ENCODE data around the gene GAPDHS. TPM values are rescaled to one million over a fixed set of nuclear protein-coding genes. Genes with fewer than 3 reads are reported as not detected.

Gene GAPDHS
- total and polyA plus RNA-seq, 2 of the 4 experiments (the other 2 are of a cell fraction), result not detected

DNA sequence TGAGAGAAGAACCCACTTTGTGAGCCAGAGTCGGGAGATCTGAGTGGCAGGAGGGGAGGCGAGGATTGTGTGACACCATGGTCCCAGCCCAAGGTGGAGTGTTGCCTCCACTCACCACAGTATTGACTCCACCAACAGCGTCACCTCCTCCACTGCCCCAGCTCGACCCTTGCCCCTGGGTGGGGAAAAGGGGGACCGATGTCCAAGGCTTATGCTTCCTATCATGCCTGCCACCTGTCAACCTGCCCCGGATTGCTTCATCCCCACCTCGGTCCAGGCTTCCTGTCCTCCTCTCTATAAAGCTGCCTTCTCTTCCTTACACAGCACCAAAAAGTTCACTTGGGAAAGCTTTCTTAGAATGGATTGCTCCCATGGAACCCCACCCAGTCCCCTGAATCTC, 27.2 kb upstream of the GAPDHS start:
- Histone ChIP-seq H2AK9ac (replicated peaks; ENCODE audit: low read depth, low read length, poor library complexity) (no peak overlapping the region), H3K79me1 (ENCODE audit: low read depth in 1 of 2, low read length in 2 of 2) (no peaks in the 10 kb centered on the region), H2BK120ac (ENCODE audit: low read depth, low read length) (no peak overlapping the region), H3K14ac (replicated peaks; ENCODE audit: low read depth, low read length) (no peak overlapping the region), H3K56ac (ENCODE audit: extremely low read depth, insufficient read depth, low read length) (no peak overlapping the region), H3K27ac (ENCODE audit: insufficient read depth, low read length) (no peak overlapping the region), H3K36me3 (ENCODE audit: control insufficient read depth, insufficient read depth, low read length) (no peaks in the 10 kb centered on the region), H3K27me3 (ENCODE audit: control insufficient read depth, insufficient read depth, low read length) (peaks cover 68% of the 10 kb centered on the region), H3K4me3 (ENCODE audit: insufficient read depth, low read depth, low read length) (no peak overlapping the region), H3K23ac (ENCODE audit: low read depth, low read length) (no peak overlapping the region), H3K18ac (ENCODE audit: low read depth, low read length) (no peak overlapping the region), H2AK5ac (ENCODE audit: low read depth, low read length) (no peak overlapping the region), H3K4me2 (ENCODE audit: low read depth, low read length) (no peak overlapping the region), H3K9ac (ENCODE audit: low read depth, low read length) (no peak overlapping the region), H2AFZ (replicated peaks; ENCODE audit: low read length, poor library complexity) (no peak overlapping the region), H2BK5ac (ENCODE audit: low read depth, low read length, poor library complexity, severe bottlenecking) (no peak overlapping the region), H4K91ac (ENCODE audit: insufficient read depth, low read depth, low read length) (no peak overlapping the region), H3K9me3 (ENCODE audit: control insufficient read depth, insufficient read depth, low read length) (no peaks in the 10 kb centered on the region), H4K5ac (ENCODE audit: low read depth, low read length) (no peak overlapping the region), H3K9me1 (ENCODE audit: insufficient read depth, low read length) (no peaks in the 10 kb centered on the region; the same call in 1 of the 2 replicates), H3K4me1 (ENCODE audit: control insufficient read depth, insufficient read depth, low read length) (no peaks in the 10 kb centered on the region; the same call in 1 of the 2 replicates), H3K4ac (ENCODE audit: low read depth, low read length) (no peak overlapping the region), H4K8ac (ENCODE audit: low read depth in 2 of 2, low read length in 2 of 2) (no peak overlapping the region), H2BK20ac (ENCODE audit: low read depth, low read length) (no peak overlapping the region), H4K20me1 (ENCODE audit: insufficient read depth, low read length) (no peaks in the 10 kb centered on the region), H2BK15ac (ENCODE audit: low read depth, low read length) (no peak overlapping the region)
- CTCF ChIA-PET, result interaction anchor here (2.8 kb wide), 1 partner anchor 11 kb away, joined by 11 read pairs; no protein-coding TSS in a partner anchor
- no TSS peak for BruUV-seq (replicated peaks)
- intact Hi-C loops (cut with micrococcal nuclease) (no loop called here), dilution Hi-C loops (cut with HindIII; ENCODE audit: low sequenced_read_pairs, unreplicated experiment) (no loop called here), in situ Hi-C loops (cut with MboI; ENCODE audit: low sequenced_read_pairs) (no loop called here)
- DNase-seq (no peak), ATAC-seq (ENCODE audit: low read depth) (no peak)
- no CpG with 5 or more reads among the region's 7 CpGs for WGBS, 2 experiments (ENCODE audit: extremely low coverage in 2 of 2, insufficient read length in 1 of 2)
- no peak for TF ChIP-seq NFE2L2 (IDR thresholded peaks at IDR 0.05; ENCODE audit: low read depth, low read length)
- no peak for TF ChIP-seq RCOR1 (IDR thresholded peaks at IDR 0.05; ENCODE audit: insufficient replicate concordance, low read length)
- no peak for TF ChIP-seq CEBPB (IDR thresholded peaks at IDR 0.05; ENCODE audit: low read depth, low read length)
- no peak for TF ChIP-seq RFX5 (IDR thresholded peaks at IDR 0.05; ENCODE audit: low read depth, low read length)
- no peak for TF ChIP-seq FOS (IDR thresholded peaks at IDR 0.05; ENCODE audit: low read depth, low read length)
- POLR2A ChIA-PET (ENCODE audit: unreplicated experiment), result no interaction called here
